Measurements from ENCODE around the gene ZNF521. TPM values are rescaled to one million over a fixed set of nuclear protein-coding genes. Genes with fewer than 3 reads are reported as not detected.

The ZNF521 gene
- total RNA-seq, 2 donors from 2014 or later, result 3.8 to 5.3 TPM

DNA sequence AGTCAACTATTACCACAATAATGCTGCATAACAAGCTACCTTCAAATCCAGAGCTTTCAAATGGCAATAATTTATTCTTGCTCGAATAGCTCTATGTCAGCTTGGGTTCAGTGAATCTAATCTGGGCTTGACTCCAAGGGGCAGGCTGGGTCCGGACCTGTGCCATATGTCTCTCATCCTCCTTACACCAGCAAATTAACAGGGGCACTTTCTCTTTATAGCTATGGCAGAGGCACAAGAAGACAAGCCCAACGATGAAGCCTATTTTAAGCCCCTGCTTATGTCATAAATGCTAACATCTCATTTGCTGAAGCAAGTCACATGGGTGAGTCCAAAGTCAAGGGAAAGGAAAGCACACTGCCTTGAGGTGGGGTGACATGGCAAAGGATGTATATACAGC lies 13.3 kb upstream of the ZNF521 start:
- intact Hi-C loops (cut with DNase I), result no loop called here
- TF ChIP-seq, protein P1, sequence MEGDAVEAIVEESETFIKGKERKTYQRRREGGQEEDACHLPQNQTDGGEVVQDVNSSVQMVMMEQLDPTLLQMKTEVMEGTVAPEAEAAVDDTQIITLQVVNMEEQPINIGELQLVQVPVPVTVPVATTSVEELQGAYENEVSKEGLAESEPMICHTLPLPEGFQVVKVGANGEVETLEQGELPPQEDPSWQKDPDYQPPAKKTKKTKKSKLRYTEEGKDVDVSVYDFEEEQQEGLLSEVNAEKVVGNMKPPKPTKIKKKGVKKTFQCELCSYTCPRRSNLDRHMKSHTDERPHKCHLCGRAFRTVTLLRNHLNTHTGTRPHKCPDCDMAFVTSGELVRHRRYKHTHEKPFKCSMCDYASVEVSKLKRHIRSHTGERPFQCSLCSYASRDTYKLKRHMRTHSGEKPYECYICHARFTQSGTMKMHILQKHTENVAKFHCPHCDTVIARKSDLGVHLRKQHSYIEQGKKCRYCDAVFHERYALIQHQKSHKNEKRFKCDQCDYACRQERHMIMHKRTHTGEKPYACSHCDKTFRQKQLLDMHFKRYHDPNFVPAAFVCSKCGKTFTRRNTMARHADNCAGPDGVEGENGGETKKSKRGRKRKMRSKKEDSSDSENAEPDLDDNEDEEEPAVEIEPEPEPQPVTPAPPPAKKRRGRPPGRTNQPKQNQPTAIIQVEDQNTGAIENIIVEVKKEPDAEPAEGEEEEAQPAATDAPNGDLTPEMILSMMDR (IDR thresholded peaks at IDR 0.05), result no peak
- DNase-seq, result no peak
- H3K27me3 ChIP-seq, result no peaks in the 10 kb centered on the region
- H3K27ac ChIP-seq, result no peak overlapping the region
- H3K4me3 ChIP-seq, result no peak overlapping the region
- H3K9ac ChIP-seq (ENCODE audit: low read depth in 2 of 2, low read length in 2 of 2), result no peak overlapping the region
- H3K9me3 ChIP-seq, result no peaks in the 10 kb centered on the region
- no peaks in the 10 kb centered on the region for H3K4me1 ChIP-seq
- no peaks in the 10 kb centered on the region for H3K36me3 ChIP-seq

- Histone ChIP-seq H3K9me3 (no peaks in the 10 kb centered on the region), H3K27ac (no peak overlapping the region), H3K4me1 (no peaks in the 10 kb centered on the region), H3K36me3 (no peaks in the 10 kb centered on the region), H3K27me3 (no peaks in the 10 kb centered on the region), H3K9ac (ENCODE audit: low read depth in 2 of 2, low read length in 2 of 2) (no peak overlapping the region), H3K4me3 (no peak overlapping the region)
- intact Hi-C loops (cut with DNase I), result no loop called here
- DNase-seq, result no peak
- TF ChIP-seq, protein P1 (IDR thresholded peaks at IDR 0.05), result no peak
These were observed 12.8 kb upstream of the ZNF521 start for GRCh38 chr18:25364732-25365131.

DNA sequence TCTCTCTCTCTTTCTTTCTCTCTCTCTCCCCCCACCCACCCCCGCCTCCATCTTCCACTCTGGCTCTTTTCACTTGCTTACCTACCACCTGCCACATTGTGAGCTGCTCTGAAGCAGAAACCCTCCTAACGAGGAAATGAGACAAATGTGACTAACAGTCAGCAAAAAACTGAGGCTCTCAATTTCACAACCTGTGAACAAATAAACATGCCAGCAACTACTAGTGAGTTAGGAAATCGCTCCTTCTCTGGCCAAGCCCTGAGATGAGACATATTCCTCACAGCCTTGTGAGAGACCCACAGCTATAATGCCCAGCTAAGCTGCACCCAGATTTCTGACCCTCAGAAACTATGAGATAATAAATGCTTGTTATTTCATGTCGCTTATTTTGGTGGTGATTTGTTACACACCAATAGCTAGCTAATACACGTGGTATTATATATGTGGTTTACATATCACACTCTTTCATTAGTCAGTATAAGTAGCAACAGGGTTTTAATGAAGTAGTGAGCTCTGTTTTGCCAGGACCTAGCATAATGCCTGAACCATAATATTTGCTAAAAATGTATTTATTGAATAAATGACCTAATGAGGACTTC lies 8.4 kb upstream of the ZNF521 start:
- H3K27me3 ChIP-seq, result no peaks in the 10 kb centered on the region
- H3K9me3 ChIP-seq, result no peaks in the 10 kb centered on the region
- DNase-seq, result no peak
- no peaks in the 10 kb centered on the region for H3K36me3 ChIP-seq
- no peak overlapping the region for H3K27ac ChIP-seq
- no peak overlapping the region for H3K4me3 ChIP-seq
- intact Hi-C loops (cut with DNase I), result no loop called here
- no peak overlapping the region for H3K9ac ChIP-seq (ENCODE audit: low read depth in 2 of 2, low read length in 2 of 2)
- H3K4me1 ChIP-seq, result no peaks in the 10 kb centered on the region
- TF ChIP-seq, protein P1 (IDR thresholded peaks at IDR 0.05), result no peak

GRCh38 chr18:25353080-25353479 lies 1.1 kb upstream of the ZNF521 start:
- H3K27me3 ChIP-seq, result peaks cover 42% of the 10 kb centered on the region
- no peaks in the 10 kb centered on the region for H3K36me3 ChIP-seq
- no peaks in the 10 kb centered on the region for H3K9me3 ChIP-seq
- no peak overlapping the region for H3K27ac ChIP-seq
- intact Hi-C loops (cut with DNase I), result no loop called here
- H3K4me1 ChIP-seq, result peaks cover 4% of the 10 kb centered on the region
- TF ChIP-seq, protein P1 (IDR thresholded peaks at IDR 0.05), result no peak
- H3K9ac ChIP-seq (ENCODE audit: low read depth in 2 of 2, low read length in 2 of 2), result no peak overlapping the region
- no peak overlapping the region for H3K4me3 ChIP-seq
- DNase-seq, result no peak

DNA sequence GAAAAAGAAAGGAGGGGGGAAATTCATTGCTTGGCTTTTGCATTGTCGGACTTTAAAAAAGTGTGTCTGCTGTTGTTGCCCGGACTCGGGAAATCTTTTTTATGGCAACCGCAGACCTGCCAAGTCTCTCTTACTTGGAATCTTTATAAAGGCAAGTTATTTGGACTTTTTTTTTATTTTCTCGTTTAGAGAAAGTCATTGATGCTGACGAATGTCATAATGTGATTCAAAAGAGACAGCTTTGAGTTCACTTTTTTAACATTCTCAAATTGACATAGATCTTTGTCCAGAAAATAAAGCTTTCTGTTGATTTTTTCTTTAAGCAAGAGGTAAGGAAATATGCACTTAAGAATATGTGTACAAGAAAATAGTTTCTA lies 651 bp upstream of the ZNF521 start:
- no peak overlapping the region for H3K4me3 ChIP-seq
- TF ChIP-seq, protein P1 (IDR thresholded peaks at IDR 0.05), result no peak
- no peaks in the 10 kb centered on the region for H3K36me3 ChIP-seq
- H3K9me3 ChIP-seq, result no peaks in the 10 kb centered on the region
- intact Hi-C loops (cut with DNase I), result no loop called here
- peaks cover 47% of the 10 kb centered on the region for H3K27me3 ChIP-seq
- H3K9ac ChIP-seq (ENCODE audit: low read depth in 2 of 2, low read length in 2 of 2), result no peak overlapping the region
- H3K27ac ChIP-seq, result no peak overlapping the region
- H3K4me1 ChIP-seq, result peaks cover 4% of the 10 kb centered on the region
- no peak for DNase-seq

Measured in colonic mucosa (tissue), 4 donors.